Stimulated activated CD8-positive, alpha-beta memory T cell treated with anti-CD3 and anti-CD28 coated beads, Interleukin-4, amount 100 ng/mL, for 24 hours (primary cell): ENCODE data around the gene UBA6.

ENCODE experiments used
- DNase-seq: peaks from one replicate; pipeline ENCODE4 v3.0.0-alpha.2; 2020; ENCODE audit warnings: low read depth

Gene UBA6

DNA sequence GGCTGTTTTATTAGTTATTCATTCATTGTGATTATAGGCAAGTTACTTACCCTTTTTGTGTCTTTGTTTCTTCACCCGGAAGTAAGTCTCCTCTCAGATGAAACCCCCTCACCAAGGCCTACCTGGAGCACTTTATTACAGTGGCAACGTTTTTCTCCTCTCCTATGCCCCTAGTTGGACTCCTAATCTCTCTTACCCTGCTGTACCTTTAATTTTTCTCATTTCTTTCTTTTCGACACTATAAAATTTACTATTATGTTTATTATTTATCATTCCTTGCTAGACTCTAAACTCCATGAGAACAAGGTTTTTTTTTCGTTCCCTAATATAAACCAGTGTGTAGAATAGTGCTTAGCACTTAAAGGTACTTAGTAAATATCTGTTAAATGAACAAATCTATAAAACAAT is 124.9 kb downstream of the UBA6 start:
- DNase-seq, result no peak

DNA sequence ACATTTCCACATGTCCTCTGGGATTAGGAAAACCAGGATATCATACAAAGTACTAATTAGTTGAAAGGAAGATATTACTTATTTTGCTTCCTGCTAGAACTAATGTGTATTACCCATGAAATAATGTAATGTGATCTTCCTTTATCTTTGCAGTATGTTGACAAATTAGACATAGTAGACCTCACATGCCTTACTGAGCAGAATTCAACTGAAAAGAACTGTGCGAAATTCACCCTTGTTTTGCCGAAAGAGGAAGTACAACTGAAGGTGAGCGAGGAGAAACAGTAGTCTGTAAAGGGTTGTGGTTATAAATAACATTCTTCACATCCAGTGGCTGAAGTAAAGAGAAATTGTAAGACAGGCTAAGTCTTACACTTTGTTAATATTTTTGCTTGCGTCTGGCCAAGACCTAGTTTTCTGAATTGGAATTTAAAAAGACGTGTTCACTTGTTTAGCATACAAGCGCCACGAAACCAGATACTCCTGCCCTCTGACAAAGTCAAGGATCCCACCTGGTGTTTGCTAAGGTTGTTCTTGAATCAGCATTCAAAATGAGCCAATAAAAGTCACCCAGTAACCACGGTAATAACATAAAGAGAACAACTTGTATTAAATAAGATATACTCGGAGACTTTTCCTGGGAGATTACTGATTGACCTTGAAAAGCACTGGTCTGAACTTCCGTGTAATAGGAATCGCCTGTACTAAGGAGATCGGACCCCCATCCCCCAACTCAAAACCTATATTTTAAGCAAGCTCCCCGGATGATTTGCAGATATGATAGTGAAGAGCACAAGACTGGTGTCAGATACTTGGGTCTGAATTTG is 125.5 kb downstream of the UBA6 start:
- DNase-seq, result no peak

DNA sequence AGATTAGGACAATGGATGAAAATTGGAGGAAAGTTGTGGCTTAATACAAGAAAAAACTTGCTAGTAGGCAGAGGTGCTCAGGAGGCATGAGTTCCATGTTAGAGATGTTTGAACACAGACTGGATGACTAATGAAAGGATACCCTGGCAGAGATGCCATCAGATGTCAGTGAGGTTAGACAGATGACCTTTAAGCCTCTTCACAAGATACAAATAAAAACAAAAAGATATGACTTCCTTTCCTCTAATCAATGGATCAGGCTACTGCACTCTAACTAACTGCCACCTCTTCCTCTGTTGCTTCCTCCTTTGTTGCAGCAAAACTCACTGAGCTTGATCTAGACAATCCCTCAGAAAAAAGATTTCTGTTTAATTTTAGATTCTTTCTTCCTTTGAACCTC is 127.8 kb downstream of the UBA6 start:
- DNase-seq, result no peak

DNA sequence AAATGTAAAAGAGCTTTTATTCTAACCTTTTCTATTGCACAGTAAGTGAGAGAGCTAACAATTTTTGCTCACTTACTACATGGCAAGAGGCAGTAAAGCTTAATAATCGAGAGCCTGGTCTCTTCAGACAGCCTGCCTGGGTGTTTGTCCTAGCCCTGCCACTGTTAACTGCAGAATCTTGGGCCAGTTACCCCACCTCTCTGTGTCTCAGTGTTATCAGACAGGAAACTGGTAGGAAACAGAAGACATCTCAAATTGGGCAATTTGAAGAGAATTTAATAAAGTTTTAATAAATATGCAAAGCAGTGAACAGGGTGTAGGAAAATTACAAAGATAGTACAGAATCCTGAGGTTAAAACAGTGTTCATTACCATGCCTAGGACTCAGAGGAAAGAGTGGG is 129.0 kb downstream of the UBA6 start:
- no peak for DNase-seq

DNA sequence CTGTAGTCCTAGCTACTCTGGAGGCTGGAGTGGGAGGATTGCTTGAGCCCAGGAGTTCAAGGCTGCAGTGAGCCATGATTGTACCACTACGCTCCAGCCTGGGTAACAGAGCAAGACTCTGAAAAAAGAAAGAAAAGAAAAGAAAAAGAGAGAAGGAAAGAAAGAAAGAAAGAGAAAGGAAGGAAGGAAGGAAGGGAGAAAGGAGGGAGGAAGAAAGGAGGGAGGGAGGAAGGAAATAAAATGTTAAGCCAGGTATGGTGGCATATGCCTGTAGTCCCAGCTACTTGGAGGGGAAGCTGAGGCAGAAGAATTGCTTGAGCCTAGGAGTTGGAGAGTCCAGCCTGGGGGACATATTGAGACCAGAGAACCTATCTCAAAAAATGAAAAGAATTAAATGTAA is 130.4 kb downstream of the UBA6 start:
- no peak for DNase-seq

DNA sequence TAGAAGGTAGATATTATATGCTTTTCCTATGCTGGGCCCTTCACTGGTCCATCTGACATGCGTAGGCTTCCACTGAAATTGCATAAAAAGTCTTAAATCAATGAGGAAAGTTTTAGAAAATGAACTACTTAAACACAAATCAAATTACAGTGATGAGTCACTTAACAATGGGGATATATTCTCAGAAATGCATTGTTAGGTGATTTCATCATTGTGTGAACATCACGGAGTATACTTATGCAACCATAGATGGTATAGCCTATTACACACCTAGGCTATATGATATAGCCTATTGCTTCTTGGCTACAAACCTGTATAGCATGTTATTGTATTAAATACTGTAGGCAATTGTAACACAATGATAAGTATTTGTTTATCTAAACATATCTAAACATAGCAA is 132.1 kb downstream of the UBA6 start:
- no peak for DNase-seq

DNA sequence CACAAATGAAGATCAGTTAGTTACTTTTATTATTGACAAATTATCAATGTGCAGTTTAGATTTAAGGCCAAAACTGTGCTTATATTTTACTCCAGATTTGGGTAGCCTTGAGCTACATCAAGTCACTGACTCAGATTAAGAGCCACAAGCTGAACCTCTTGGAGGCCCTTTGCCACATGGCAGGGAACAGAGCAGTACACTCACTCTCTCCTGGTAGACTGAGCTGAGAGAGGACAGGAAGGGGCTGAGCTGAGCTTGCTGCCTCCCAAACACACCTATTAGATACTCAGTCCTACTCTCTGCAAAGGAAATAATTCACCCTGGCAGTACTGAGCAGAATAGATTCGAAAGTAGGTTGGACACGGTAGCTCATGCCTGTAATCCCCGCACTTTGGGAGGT is 134.6 kb downstream of the UBA6 start:
- DNase-seq, result no peak

DNA sequence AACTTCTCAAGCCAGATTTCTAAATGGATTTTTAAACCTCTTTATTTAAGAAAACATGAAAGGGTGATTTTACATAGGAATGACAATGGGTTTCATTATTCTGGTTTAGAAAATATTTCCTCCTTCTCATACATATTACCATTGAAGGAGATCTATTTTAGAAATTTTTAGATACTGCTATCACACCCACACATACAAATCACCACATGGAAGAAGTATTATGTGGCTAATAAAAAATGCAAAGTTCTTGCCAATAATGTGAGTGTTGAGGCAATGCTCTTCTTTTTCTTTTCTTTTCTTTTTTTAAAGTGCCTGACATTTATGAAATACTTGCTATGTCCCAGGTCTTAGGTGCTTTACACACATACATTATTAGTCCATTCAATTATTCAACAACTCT is 135.7 kb downstream of the UBA6 start:
- no peak for DNase-seq
